ENCODE measurements around the gene ZNF217. TPM values are rescaled to one million over a fixed set of nuclear protein-coding genes. Genes with fewer than 3 reads are reported as not detected.

Gene ZNF217
- total and polyA plus RNA-seq, 9 of the 15 experiments (the other 6 are each of a cell fraction or from before 2014, with no cell fraction given) = 3.0 to 41.8 (median 16.8) TPM

DNA sequence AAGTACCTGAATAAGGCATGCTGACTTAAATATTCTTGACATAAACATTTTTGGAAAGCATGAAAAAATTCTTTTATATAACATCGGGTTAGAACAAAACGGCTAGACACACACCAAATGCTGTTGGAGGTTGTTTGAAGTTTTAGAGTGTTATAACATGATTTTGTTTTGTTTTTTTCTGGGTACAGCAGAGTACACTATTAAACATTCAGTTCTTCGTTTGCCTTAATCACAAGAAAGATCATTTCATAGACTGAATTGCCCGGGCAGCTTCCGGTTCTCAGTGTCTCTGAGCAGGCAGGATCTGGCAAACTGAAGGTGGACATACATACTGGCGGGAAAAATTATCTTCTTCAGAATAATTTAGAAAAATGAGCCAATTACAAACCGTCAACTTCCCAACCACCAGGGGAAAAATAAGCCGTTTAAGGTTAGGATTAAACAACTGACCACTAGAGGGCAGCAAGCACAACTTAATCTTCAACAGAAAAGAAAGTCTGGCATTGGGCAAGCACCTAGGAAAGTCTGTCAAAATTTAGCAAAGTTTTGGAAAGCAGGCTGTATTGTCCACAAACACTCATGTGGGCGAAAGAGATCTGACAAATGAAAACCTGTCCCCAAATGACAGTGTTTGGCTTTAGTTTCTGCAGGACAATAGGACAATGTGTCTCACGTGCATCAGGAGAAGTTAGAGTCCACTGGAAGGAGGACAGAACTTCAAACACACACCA, 15.0 kb downstream of the ZNF217 start (continued):
- TF ChIP-seq SMAD4 (CRISPR knock-in tag; conservative IDR thresholded peaks at IDR 0.05) (0 out of 2 replicates have a peak, but pooled peaks have one; percentile 31), SOX6 (IDR thresholded peaks at IDR 0.05) (peak; percentile 80), RB1 (IDR thresholded peaks at IDR 0.05; ENCODE audit: low read depth) (peak; percentile 36; the same call in 1 of the 2 replicates), MNT (conservative IDR thresholded peaks at IDR 0.05) (peak in 1 of 2 experiments; percentile 47; a peak in 2 of 4 replicates), E2F5 (CRISPR knock-in tag; IDR thresholded peaks at IDR 0.05) (no peak), CTCF (IDR thresholded peaks at IDR 0.05 in 2 of 3, conservative IDR thresholded peaks at IDR 0.05 in 1 of 3; ENCODE audit: insufficient read depth in 2 of 3, low read depth in 1 of 3, low read length in 3 of 3) (peak; percentile 83 to 97 (median 97))
- TF ChIP-seq, protein P1, sequence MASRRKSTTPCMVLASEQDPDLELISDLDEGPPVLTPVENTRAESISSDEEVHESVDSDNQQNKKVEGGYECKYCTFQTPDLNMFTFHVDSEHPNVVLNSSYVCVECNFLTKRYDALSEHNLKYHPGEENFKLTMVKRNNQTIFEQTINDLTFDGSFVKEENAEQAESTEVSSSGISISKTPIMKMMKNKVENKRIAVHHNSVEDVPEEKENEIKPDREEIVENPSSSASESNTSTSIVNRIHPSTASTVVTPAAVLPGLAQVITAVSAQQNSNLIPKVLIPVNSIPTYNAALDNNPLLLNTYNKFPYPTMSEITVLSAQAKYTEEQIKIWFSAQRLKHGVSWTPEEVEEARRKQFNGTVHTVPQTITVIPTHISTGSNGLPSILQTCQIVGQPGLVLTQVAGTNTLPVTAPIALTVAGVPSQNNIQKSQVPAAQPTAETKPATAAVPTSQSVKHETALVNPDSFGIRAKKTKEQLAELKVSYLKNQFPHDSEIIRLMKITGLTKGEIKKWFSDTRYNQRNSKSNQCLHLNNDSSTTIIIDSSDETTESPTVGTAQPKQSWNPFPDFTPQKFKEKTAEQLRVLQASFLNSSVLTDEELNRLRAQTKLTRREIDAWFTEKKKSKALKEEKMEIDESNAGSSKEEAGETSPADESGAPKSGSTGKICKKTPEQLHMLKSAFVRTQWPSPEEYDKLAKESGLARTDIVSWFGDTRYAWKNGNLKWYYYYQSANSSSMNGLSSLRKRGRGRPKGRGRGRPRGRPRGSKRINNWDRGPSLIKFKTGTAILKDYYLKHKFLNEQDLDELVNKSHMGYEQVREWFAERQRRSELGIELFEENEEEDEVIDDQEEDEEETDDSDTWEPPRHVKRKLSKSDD (conservative IDR thresholded peaks at IDR 0.05; ENCODE audit: low read length) = no peak
- TF ChIP-seq, protein P2, sequence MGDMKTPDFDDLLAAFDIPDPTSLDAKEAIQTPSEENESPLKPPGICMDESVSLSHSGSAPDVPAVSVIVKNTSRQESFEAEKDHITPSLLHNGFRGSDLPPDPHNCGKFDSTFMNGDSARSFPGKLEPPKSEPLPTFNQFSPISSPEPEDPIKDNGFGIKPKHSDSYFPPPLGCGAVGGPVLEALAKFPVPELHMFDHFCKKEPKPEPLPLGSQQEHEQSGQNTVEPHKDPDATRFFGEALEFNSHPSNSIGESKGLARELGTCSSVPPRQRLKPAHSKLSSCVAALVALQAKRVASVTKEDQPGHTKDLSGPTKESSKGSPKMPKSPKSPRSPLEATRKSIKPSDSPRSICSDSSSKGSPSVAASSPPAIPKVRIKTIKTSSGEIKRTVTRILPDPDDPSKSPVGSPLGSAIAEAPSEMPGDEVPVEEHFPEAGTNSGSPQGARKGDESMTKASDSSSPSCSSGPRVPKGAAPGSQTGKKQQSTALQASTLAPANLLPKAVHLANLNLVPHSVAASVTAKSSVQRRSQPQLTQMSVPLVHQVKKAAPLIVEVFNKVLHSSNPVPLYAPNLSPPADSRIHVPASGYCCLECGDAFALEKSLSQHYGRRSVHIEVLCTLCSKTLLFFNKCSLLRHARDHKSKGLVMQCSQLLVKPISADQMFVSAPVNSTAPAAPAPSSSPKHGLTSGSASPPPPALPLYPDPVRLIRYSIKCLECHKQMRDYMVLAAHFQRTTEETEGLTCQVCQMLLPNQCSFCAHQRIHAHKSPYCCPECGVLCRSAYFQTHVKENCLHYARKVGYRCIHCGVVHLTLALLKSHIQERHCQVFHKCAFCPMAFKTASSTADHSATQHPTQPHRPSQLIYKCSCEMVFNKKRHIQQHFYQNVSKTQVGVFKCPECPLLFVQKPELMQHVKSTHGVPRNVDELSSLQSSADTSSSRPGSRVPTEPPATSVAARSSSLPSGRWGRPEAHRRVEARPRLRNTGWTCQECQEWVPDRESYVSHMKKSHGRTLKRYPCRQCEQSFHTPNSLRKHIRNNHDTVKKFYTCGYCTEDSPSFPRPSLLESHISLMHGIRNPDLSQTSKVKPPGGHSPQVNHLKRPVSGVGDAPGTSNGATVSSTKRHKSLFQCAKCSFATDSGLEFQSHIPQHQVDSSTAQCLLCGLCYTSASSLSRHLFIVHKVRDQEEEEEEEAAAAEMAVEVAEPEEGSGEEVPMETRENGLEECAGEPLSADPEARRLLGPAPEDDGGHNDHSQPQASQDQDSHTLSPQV (IDR thresholded peaks at IDR 0.05) = 0 out of 2 replicates have a peak, but pooled peaks have one; percentile 22
